Retinal pigment epithelial cell (primary cell): ENCODE data around the gene KIAA1671.

Experiments
- DNase-seq: peaks from one replicate; pipeline ENCODE4 v3.0.0-alpha.2; 2010; ENCODE audit warnings: low read depth
- H3K4me3 ChIP-seq: 2 replicates; pipeline ENCODE4 v1.5.1; 2011; ENCODE audit warnings: mild to moderate bottlenecking, low read length, control low read depth, moderate library complexity
- CTCF ChIP-seq: conservative IDR thresholded peaks from 2 replicates; pipeline ENCODE4 v1.5.1; 2011; ENCODE audit warnings: low read depth, low read length, control low read depth, inconsistent platforms

Gene KIAA1671

DNA sequence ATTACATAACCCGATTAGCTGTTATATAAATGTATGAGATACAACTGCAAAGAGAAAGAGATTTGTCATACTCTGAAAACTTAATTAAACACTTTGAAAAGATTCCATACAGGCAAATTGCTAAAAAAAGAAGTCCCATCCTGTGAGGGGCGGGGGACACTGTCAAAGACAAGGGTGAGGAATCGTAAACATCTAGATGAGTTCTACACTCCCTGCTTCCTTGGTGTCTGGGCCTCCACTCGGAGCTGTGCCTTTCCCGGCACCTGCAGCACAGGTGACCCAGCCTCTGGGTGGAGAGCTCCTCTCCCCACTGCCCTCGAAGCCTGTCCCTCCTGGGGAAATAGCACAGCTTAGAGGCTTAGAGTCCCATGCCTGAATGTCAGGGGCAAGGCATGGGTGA, 177.9 kb downstream of the KIAA1671 start:
- TF ChIP-seq CTCF: no peak
- no peak for DNase-seq
- H3K4me3 ChIP-seq: no peak overlapping the region

GRCh38 chr22:25131198-25131887, 178.8 kb downstream of the KIAA1671 start:
- DNase-seq: no peak
- H3K4me3 ChIP-seq: no peak overlapping the region
- no peak for TF ChIP-seq CTCF

DNA sequence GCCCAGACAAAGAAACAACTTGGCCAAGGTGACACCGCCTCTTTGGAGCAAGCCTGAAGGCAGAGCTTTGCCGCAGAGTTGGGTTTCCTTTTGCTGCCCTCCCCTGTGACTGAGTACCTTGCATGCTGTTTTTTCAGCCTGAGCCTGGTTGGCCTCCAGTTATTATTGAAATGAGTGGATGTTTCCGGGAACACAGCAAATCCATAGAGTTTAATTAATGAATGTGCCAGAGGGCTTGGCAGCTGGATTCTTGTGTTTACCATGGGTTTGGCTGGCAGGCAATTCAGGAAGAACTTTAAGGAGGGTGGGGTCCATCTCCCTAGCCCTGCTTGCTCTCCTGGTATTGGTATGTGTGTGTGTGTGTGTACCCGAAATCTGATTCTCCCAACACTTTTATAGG, 181.5 kb downstream of the KIAA1671 start:
- no peak overlapping the region for H3K4me3 ChIP-seq
- no peak for DNase-seq
- TF ChIP-seq CTCF: no peak

GRCh38 chr22:25134451-25134850, 181.9 kb downstream of the KIAA1671 start:
- no peak overlapping the region for H3K4me3 ChIP-seq
- no peak for DNase-seq
- TF ChIP-seq CTCF: no peak

DNA sequence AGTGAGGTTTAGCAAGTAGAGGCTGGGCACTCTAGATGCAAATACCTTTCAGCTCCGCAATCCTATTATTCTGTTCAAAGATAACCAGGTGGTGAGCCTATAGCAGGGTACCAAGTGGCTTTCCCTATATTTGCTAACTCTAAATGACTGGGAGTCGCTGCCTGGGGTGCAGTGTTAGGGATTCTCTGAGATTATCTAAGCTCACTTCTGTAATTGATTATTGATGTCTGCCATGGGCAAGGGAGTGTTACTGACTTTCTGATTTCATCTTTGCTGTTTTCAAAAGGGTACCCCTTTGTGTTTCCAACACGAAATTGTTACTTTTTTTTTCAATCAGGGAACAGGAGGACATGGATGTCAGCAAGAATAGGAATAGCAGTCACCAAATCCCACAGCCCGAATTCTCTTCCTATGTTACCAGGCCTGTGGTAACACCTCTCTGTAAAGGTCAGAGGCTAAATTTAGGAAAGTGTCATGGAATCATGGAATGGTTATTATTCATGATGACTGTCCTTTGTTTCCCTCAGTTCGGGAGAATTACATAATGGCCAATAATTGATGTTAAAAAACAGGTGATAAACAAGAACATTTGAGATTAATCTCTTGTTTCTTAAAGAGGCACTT, 184.5 kb downstream of the KIAA1671 start:
- TF ChIP-seq CTCF: no peak
- no peak overlapping the region for H3K4me3 ChIP-seq
- no peak for DNase-seq

DNA sequence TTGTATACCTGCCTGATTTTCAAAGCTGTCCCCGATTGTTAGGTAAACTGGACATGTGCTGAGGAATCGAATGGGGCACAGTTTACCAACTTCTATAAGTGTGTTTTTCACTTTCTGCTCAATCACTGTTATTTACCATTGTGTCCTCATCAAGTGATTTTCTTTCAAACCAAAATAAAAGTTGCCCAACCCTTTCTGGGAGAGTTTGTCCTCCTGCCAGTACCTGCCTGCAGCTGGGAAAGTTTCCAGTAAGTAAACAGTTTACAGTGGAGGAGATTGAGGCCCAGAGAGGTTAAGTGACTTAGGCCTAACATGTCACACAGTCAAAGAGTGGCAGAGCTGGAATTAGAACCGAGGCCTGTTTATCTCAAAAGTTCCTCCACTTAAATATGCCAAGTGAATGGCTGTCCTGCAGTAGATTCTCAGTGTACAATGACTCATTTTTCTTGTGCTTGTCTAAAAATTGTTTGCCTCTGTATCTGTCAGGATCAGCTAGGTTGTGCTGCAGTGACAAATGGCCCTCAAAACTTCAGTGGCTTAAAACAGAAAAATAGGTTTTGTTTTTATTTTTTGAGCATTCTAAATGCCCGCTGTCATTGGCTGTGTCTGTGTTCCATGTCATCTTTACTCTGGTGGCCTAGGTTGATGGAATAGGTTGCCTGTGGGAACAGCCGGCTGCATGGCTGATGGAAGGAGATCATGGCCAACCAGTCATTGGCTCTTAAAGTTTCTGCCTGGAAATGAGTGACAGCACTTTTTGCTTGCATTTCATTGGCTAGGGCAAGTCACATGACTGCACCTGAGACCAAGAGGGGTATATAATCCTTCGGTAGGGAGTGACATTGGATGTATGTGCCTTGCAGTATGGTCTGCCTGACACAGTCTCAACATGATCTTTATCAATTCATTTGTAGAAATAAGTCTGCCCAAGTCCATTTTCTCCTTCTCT, 185.3 kb downstream of the KIAA1671 start:
- H3K4me3 ChIP-seq: no peak overlapping the region
- no peak for TF ChIP-seq CTCF
- DNase-seq: no peak
